GM21360 (cell line): Measurements from ENCODE around the gene BRD3.
"Not testable (repeated sequence)": the region's sequence is repeated elsewhere in the genome, so short reads cannot be mapped to it uniquely, and the experiment has no call there.

ENCODE experiments used
- ATAC-seq: cut with Tn5 transposase; IDR thresholded peaks from one replicate; pipeline ENCODE4 v1.9.1; 2021; ENCODE audit warnings: mild to moderate bottlenecking, moderate library complexity; ENCODE audit not compliant: unreplicated experiment

The BRD3 gene

DNA sequence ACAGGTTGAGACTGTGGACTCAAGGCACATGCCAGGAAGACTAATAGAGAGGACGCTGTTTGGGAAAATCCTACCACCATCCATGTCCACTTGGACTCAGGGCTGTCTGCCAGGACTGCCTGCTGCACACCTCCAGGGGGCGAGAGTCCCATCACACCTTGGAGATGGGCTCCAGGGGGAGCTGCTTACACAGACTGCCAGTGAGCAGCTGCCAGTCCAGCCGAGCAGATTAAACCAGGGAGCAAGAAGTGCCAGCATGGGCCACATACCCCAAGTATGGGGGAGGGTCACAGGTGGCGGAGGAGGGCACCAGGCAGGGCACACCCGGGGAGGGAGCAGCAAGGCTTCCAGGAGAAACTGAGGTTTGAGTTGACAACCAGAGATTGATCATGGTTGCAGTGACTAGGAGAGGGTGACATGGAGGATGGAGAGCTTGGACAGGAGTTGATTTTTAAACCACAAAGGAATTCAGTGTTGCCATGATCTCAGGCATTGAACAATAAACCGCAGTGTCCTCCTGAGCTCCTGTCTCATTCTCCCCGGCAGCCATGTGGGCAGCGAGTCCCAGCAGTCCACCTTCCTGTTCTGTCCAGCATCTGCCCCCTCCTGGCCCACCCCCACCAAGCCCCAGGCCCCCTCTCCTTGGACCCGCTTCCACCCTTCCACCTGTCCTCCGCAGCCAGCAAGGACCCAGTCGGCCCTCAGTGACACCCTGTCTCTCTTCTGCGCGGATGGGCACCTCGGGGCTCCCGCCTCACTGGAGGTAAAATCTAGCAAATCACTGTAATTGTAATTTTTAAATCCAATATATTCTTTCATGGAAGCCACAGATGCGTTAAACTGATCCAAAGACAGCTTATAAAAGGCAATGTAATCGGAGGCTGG lies 72.6 kb downstream of the BRD3 start:
- ATAC-seq, result no peak

DNA sequence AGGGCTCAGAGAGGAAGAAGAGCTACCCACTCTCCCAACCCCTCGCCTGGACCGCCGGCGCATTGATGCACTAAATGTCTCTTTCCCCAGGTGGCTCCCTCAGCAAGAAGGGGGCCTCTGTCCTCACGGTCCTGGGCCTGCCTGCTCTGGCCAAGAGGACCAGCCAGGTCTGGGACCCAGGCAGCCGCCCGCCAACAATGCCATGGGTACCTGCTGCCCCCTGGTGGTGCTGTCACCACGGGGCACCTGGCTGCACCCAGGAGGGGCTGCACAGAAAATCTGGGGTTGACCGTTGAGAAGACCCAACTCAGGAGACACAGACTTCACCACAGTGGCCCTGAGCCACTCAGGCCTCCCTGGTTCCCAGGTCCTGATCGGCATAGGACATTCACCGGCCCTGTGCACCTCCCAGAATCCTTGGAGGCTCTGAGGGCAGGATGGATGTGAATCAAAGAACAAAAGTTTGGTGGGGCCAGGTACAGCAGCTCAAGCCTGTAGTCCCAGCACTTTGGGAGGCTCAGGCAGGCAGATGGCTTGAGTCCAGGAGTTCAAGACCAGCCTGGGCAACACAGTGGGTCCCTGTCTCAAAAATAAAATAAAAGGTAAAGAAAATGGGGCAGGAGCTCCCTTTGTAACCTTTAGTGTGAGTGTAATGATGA lies 73.3 kb downstream of the BRD3 start:
- no peak for ATAC-seq

DNA sequence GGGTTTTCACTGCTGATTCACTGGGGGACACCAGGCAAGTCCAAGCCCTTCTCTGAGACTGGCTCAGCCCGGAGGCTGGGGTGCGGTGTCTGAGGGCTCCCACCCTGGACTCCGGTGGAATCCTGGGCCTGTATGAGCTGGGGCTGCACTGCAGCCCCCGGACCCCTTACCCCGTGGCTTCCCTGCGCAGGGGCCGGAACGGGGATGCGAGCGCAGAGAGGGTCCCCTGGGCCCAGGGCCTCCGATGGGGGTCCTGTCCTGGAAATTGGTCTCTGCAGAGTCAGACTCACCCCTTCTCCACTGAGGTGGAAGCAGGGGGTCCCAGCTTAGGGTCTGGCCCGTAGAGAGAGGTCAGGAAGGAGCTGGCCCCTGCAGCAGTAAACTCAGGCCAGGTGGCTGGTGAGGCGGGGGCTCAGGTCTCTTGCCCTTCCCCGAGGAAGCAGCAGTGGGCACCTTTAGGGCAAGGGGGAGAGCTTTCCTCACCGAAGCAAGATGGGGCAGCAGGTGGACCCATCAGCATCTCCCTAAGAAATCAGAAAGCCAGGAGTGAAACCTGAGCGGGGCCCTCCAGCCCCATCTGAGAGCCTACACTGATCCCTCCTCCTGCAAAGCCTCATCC lies 74.1 kb downstream of the BRD3 start:
- ATAC-seq, result no peak

DNA sequence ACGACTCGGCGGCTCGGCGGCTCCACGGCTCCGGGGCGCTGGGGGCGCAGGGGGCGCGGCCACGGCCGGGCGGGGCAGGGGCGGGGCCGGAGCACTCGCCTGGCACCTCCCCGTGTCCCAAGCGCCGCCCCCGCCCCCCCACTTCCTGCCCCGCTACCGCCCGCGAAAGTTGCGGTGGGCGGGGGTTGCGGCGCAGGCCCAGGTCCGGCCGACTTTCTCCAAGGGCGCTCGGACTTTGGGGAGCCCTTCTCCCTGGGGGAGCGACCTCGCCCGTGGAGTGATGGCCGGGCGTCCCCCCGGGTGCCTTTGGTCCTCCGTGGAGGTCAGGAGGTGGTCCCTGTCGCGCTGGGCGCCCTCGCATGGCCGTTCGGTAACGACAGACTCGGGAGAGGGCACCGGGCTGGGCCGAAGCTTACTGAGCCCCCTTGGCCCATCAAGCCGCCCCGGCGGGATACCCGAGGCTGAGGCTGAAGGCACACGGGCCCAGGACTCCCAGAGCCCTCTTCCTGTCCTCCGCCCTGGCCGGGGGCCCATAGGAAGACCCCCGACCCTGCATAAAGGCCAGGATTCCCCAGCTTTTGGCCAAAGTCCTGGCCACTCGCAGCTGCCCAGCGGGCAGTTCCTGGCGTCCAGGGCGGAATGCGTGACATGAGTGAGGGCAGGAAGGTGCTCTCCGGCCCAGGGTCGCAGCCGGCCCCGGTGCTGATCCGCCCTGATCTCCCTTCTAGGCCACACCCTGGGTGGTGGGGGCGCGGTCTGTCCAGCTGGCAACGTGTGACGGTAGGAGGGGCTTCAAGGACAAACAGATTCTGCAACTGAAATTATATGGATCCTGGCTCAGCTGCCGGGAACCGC lies 74.8 kb downstream of the BRD3 start:
- peak; percentile 36 for ATAC-seq

DNA sequence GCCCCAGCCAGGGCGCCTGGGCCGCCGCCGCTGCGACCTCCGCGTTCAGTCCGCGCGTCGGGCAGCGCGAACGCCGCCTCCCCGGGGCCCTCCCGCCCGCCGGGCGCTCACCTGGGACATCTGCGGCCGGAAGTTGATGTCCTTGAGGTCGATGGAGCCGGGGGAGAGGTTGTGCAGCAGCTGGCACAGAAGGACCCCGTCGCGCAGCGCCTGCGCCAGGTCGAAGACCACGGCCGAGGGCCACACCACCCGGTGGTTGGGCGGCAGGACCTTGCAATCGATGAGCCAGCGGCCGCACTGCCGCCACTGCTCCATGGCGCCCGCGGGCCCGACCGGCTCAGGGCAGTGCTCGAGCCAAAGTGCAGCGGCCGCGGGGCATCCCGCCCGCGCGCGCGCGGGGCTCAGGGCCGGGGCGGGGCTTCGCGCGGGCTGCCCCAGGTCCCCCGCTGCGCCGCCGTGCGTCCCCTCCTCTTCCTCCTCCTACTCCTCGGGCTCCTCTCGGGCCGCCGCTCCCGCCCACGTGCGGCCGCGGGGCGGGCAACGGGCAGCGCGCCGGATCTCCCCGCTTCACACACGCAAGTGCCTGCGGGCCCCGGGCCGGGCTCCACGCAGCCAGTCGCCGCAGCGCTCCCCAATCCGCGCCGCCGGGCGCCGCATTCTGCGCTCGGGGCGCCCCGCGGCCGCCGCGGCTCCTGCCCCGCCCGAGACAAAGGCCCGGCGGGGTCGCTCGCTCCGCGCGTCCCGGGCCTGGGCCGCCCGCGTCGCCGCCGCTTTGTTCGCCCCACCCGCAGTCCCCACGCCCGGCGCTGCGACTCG lies 75.7 kb downstream of the BRD3 start, which contains the start of gene VAV2:
VAV2 (minus strand) TSS at position 361 of the 816 bp plus-strand sequence; CDS start at position 315, 46 bp downstream.
- ATAC-seq, result peak; percentile 36

DNA sequence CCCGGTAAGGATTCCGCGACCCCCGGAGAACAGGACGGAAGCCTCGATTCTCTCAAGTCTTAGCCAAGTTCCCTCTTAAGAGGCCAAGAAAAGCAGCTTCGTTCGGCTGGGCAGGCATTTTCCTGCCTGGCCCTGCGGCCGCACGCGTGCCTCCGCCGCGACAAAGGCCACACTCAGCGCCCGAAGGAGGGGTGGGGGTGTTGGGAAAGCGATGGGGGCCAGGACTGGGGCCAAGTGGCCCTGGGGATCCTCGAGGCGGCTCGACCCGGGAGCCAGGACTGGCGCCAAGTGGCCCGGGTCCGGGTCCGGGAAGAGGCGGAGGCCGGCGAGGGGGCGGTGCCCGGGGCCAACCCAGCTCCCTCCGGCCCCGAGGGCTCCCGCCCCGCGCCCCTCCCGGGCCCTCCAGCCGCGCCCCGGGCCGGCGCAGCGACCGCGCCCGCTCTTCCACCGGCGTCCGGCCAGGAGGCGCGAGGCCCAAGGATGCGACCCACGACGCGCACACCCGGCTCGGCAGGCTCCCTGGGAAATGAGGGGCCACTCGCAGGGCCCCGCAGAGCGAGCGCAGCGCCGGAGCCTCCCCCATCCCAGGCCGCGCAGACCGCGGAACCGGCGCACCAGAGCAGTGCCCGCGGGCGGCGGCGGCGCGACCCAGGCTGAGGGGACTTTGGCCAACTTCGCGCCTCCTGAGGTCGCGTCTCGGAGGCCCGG lies 76.5 kb downstream of the BRD3 start:
- ATAC-seq, result no peak

DNA sequence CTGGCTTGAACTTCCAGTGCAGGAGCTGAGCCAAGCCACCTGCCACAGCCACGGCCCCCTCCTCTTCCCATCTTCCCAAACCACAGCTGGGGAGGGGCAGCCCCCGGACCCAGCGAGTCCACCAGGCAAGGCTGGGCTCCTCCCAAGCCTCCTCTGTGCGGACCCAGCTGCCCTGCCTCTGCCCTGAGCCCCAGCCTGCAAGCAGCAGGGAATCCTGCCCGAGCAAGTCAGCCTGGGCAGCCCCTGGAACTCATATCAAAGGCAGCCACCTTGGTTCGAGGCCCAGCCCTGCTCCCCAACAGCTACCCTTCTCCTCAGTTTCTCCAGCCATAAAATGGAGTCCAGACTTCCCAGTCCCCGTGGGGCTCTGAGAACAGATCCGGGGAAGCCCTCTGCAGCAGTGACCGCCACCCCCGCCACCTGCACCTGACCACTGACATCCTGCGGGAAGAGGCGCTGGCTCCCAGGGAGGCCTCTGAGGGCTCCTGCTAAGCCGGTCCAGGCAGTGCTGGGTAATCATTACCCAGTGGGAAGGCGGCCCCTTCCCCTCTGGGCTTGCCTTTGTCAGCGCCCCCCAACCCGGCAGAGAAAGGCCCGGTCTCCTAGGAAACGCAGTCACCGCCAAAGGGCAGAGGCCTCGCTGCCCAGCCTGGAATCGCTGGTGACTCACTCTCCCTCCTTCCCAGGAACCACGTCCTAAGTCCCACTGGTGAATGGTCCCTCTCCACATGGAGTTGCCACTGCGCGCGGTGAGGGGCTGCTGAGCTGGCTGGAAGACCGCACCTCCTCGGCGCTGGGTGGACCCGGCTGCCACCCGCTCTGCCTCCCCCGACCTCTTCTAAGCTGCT lies 77.2 kb downstream of the BRD3 start:
- no peak for ATAC-seq

DNA sequence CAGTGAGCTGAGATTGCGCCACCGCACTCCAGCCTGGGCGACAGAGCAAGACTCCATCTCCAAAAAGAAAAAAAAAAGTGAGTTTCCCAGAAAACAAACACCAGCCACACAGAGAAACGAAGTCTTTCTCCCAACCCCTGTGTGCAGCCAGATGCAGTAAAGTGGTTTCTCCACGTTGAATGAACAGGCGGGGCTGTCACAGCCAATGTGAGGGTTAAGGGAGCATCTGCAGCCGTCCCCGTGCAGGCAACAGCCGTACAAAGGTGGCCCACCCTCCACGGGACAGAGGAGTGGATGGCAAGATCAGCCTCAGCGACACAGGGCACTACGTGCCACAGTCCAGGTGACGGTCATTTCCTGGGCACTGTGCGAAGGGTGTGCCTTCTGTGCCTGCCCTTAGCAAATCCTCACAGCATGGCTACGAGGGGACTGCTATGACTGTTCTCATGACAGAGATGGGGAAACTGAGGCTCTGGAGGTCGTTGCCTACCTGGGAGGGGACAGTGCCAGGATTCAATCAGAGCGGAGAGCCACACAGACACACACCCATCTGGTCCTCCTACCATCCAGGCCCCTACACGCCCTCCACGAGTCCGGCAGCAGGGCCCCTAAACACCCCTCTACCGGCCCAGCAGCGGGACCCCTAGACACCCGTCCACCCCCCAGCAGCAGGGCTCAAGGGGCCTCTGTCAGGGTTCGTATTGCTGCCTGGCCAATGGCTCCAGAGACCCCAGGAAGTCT lies 78.0 kb downstream of the BRD3 start:
- no peak for ATAC-seq

DNA sequence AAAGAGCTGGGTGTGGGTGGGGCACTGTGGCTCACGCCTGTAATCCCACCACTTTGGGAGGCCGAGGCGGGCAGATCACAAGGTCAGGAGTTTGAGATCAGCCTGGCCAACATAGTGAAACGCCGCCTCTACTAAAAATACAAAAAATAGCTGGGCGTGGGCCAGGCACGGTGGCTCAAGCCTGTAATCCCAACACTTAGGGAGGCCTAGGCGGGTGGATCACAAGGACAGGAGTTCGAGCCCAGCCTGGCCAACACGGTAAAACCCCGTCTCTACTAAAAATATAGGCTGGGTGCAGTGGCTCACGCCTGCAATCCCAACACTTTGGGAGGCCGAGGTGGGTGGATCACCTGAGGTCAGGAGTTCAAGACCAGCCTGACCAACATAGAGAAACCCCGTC lies 79.1 kb downstream of the BRD3 start:
- ATAC-seq, result not testable (repeated sequence)

DNA sequence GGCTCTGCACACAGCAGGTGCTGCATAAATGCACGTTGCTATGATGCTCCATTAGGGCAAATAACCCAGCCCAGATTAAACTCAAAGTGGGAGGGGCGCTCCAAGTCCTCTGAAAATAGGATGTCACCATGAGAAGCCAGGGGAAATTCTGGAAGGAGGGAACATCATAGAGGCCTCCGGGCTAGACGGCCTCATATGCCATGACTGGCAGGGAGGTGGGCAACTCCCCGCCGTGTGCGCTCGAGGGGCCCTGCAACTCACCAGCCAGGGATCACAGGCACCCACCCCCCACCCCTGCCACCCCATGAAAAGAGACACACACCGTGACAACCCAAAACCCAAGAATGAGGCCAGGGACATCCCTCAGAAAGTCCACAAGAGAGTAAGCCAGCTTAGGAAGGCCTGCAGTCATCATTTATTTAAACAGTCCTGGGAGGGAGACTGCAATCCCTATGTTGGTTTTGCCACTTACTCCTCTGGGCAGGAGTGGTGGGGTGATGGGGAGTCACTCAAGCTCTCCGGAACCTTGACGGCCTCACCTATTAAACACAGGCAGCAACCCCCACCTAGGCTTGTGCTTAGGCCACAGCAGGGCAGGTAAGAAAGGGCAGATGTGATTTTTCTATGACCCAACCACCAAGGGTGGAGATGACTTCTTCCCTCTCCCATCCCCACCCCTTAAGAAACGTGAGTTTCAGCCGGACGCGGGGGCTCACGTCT lies 79.7 kb downstream of the BRD3 start:
- no peak for ATAC-seq

DNA sequence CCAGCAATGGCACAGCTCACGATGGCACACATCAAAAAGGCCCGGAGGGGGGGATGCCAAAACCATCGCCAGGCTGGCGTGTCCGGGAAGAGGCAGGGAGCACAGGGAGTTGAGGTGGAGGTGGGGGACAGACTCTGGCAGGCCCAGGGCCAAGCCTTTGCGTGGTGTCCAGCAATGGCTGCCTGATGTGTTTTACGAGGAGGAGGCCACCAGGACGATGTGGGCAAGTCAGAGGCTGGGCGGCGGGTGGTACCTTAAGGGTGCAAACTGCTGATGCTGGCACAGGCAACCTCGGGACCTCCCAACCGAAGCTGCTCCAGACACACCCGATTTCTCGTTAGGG lies 80.4 kb downstream of the BRD3 start:
- no peak for ATAC-seq

DNA sequence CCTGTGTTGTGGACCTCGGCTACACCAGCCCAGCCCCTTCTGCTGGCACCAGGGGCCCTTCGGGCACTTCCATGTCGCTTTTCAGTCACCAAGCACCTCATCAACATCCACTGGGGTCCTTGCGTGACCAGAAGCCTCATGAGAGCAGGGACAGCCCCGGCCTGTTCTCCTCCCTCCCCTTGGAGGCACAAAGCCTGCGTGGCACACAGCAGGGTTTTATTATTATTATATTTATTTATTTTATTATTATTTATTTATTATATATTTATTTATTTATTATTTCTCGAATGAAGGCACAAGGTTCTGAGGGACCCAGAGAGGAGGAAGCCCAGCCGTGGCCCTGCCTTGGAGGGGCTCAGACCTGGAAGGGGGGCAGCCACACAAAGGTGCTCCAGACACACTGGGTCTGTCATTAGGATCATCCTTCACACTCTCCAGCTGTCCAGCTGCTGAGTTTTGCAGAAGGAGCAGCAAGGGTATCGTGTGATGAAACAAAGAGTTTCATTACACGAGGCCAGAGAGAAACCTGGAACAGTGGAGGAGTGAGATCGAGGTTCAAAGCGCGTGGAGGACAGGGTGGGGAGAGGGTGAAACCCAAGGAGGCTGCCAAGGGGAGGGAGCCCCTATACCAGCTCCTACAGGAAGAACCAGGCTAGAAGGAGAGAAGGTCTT lies 80.9 kb downstream of the BRD3 start:
- no peak for ATAC-seq

DNA sequence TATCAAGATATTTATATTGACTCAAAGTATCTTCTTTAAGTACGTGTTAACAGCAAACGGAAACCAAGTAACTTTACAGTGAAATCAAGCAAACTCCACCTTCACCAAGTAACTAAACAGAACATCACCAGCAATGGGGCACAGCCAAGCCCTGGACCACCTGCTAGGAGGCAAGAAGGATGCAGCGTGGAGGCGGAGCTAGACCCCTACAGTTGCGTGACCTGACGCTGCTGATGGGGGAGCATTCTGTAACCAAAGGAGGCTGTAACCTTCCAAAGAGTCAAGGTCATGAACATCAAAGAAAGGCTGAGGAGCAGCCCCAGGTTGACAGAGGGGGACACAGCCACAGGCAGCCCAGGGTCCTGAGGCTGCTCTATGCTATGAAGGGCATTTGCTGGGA lies 81.8 kb downstream of the BRD3 start:
- no peak for ATAC-seq

DNA sequence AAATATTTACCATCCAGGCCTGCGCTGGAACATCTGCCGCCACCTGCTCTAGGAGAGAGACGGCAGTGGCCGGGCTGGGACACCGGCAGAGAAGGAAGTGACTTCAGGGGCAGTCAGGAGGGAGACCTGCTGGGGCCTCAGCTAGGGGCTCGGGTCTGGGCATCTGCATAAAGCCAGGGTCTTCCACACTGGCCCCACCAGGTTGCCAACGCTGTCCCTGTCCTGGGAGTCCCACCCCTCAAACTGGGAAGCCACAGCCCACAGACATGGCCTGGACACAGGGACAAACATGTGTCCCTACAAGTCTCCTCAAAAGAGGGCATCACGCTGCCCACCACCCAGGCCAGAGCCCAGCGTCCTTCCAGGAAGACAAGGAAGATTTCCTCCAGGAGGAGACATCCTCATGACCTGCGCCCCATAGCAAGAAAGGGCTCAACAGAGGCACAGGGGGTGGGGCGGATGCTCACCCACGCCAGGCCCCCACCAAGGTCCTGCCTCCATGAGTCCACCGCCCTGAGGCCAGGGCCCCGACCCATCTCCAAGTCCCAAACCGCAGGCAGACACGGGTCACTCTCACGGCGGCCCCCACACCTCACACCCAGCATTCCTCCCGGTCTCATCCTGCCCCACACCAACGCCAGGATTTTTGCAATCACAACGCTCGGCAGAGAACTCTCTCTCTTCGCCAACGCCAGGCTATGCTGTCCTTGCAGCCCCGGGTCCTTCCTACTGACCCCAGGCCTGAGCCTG lies 84.7 kb downstream of the BRD3 start:
- ATAC-seq, result no peak

DNA sequence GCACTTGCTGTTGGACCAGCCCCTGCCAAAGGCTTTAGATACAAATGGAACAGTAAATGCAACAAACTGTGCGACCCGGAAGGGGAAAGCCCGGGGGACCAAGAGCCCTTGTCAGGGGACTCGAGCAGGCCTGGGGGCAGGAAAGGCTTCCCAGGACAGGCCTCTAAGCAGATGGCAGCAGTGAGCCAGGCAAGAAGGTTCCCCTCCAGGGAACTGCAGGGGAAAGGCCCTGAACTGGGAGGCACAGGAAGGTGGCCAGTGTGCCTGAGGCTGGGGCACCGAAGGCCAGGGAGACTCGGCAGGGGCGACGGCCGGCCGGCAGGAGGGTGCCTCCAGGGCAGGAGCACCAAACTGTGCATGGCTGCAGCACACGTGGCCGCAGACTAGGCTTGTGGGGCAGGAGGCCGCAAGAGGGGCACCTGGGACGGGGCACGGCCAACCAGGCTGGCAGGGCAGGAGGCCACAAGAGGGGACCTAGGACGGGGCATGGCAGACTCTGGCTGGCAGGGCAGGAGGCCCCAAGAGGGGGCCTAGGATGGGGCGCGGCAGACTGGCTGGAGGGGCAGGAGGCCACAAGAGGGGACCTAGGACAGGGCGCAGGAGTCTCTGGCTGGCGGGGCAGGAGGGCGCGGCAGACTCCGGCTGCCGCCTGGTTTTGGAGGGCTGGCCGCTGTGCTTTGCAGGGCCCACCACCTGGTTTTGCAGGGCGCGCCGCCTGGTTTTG lies 85.7 kb downstream of the BRD3 start:
- ATAC-seq, result no peak
